Stimulated activated effector memory CD8-positive, alpha-beta T cell treated with anti-CD3 and anti-CD28 coated beads, Interleukin-12 subunit alpha, Interleukin-12 subunit beta, amount 100 ng/mL, for 72 hours (primary cell): ENCODE measurements around the gene WAPL.
A peak's percentile ranks its signal among the peaks of the same experiment; 100 is the strongest.

Experiments
- ATAC-seq: fragments of 150-1000 bp; cut with Tn5 transposase; 2 replicates; pipeline ENCODE4 v1.10.0; 2021
- DNase-seq, 2 donors: peaks; one replicate each; pipeline ENCODE4 v3.0.0; 2021 to 2022; ENCODE audit warnings: low spot score in 2 of 2
- H3K27ac Mint-ChIP-seq: one replicate; pipeline ENCODE4 v1.8.0; 2022; ENCODE audit warnings: mild to moderate bottlenecking, mixed read lengths
- H3K36me3 Mint-ChIP-seq: one replicate; pipeline ENCODE4 v1.8.0; 2022; ENCODE audit warnings: mild to moderate bottlenecking, mixed read lengths
- H3K4me1 Mint-ChIP-seq: one replicate; pipeline ENCODE4 v1.8.0; 2022; ENCODE audit warnings: mixed read lengths
- H3K4me3 Mint-ChIP-seq: one replicate; pipeline ENCODE4 v1.8.0; 2022; ENCODE audit warnings: mild to moderate bottlenecking, mixed read lengths
- H3K9me3 Mint-ChIP-seq: one replicate; pipeline ENCODE4 v1.8.0; 2022; ENCODE audit warnings: mixed read lengths

Gene WAPL

GRCh38 chr10:86450806-86451603 is 70.6 kb downstream of the WAPL start:
- no peaks in the 10 kb centered on the region for H3K4me1 Mint-ChIP-seq
- no peak for DNase-seq
- ATAC-seq: no peak
- H3K27ac Mint-ChIP-seq: no peak overlapping the region
- peaks cover 97% of the 10 kb centered on the region for H3K36me3 Mint-ChIP-seq
- no peaks in the 10 kb centered on the region for H3K9me3 Mint-ChIP-seq
- no peak overlapping the region for H3K4me3 Mint-ChIP-seq

GRCh38 chr10:86449926-86450558 is 71.5 kb downstream of the WAPL start:
- peaks cover 97% of the 10 kb centered on the region for H3K36me3 Mint-ChIP-seq
- DNase-seq: no peak
- no peak for ATAC-seq
- no peaks in the 10 kb centered on the region for H3K9me3 Mint-ChIP-seq
- H3K4me1 Mint-ChIP-seq: no peaks in the 10 kb centered on the region
- H3K27ac Mint-ChIP-seq: peak overlapping the region; percentile 43
- H3K4me3 Mint-ChIP-seq: no peak overlapping the region

- Mint-ChIP-seq H3K36me3 (peaks cover 97% of the 10 kb centered on the region), H3K4me3 (no peak overlapping the region), H3K4me1 (no peaks in the 10 kb centered on the region), H3K9me3 (no peaks in the 10 kb centered on the region), H3K27ac (peak overlapping the region; percentile 85)
- ATAC-seq (no peak), DNase-seq (no peak)
These were observed 74.2 kb downstream of the WAPL start for GRCh38 chr10:86447432-86447831.

- Mint-ChIP-seq H3K4me3 (no peak overlapping the region), H3K4me1 (no peaks in the 10 kb centered on the region), H3K36me3 (peaks cover 97% of the 10 kb centered on the region), H3K9me3 (no peaks in the 10 kb centered on the region), H3K27ac (peak overlapping the region; percentile 85)
- DNase-seq (no peak), ATAC-seq (no peak)
These were observed 74.6 kb downstream of the WAPL start for GRCh38 chr10:86446987-86447386.

GRCh38 chr10:86446440-86446839 is 75.2 kb downstream of the WAPL start:
- peak overlapping the region; percentile 85 for H3K27ac Mint-ChIP-seq
- ATAC-seq (no peak), DNase-seq (no peak)
- no peaks in the 10 kb centered on the region for H3K9me3 Mint-ChIP-seq
- H3K4me3 Mint-ChIP-seq: no peak overlapping the region
- peaks cover 97% of the 10 kb centered on the region for H3K36me3 Mint-ChIP-seq
- peaks cover 3% of the 10 kb centered on the region for H3K4me1 Mint-ChIP-seq

- peaks cover 21% of the 10 kb centered on the region for H3K4me1 Mint-ChIP-seq
- no peak overlapping the region for H3K4me3 Mint-ChIP-seq
- DNase-seq (no peak), ATAC-seq (no peak)
- peaks cover 97% of the 10 kb centered on the region for H3K36me3 Mint-ChIP-seq
- no peak overlapping the region for H3K27ac Mint-ChIP-seq
- H3K9me3 Mint-ChIP-seq: no peaks in the 10 kb centered on the region
These were observed 77.7 kb downstream of the WAPL start for GRCh38 chr10:86443936-86444335.

- no peak overlapping the region for H3K27ac Mint-ChIP-seq
- H3K4me3 Mint-ChIP-seq: no peak overlapping the region
- no peaks in the 10 kb centered on the region for H3K9me3 Mint-ChIP-seq
- no peak for DNase-seq
- no peak for ATAC-seq
- peaks cover 97% of the 10 kb centered on the region for H3K36me3 Mint-ChIP-seq
- peaks cover 21% of the 10 kb centered on the region for H3K4me1 Mint-ChIP-seq
These were observed 78.5 kb downstream of the WAPL start for GRCh38 chr10:86443069-86443468.

- peak overlapping the region; percentile 82 for H3K27ac Mint-ChIP-seq
- no peak overlapping the region for H3K4me3 Mint-ChIP-seq
- peaks cover 100% of the 10 kb centered on the region for H3K36me3 Mint-ChIP-seq
- ATAC-seq (no peak), DNase-seq (no peak)
- peaks cover 21% of the 10 kb centered on the region for H3K4me1 Mint-ChIP-seq
- H3K9me3 Mint-ChIP-seq: no peaks in the 10 kb centered on the region
These were observed 80.4 kb downstream of the WAPL start for GRCh38 chr10:86440874-86441843.

GRCh38 chr10:86439544-86439943 is 82.0 kb downstream of the WAPL start:
- H3K9me3 Mint-ChIP-seq: no peaks in the 10 kb centered on the region
- peaks cover 100% of the 10 kb centered on the region for H3K36me3 Mint-ChIP-seq
- DNase-seq: no peak
- peak overlapping the region; percentile 44 for H3K27ac Mint-ChIP-seq
- H3K4me1 Mint-ChIP-seq: peaks cover 21% of the 10 kb centered on the region
- no peak for ATAC-seq
- no peak overlapping the region for H3K4me3 Mint-ChIP-seq

- DNase-seq (no peak), ATAC-seq (no peak)
- Mint-ChIP-seq H3K9me3 (no peaks in the 10 kb centered on the region), H3K27ac (peak overlapping the region; percentile 44), H3K4me1 (peaks cover 21% of the 10 kb centered on the region), H3K4me3 (no peak overlapping the region), H3K36me3 (peaks cover 88% of the 10 kb centered on the region)
These were observed 83.4 kb downstream of the WAPL start for GRCh38 chr10:86438091-86438749.

GRCh38 chr10:86437447-86437846 is 84.1 kb downstream of the WAPL start:
- Mint-ChIP-seq H3K4me3 (no peak overlapping the region), H3K4me1 (peaks cover 21% of the 10 kb centered on the region), H3K36me3 (peaks cover 80% of the 10 kb centered on the region), H3K9me3 (no peaks in the 10 kb centered on the region), H3K27ac (no peak overlapping the region)
- DNase-seq (no peak), ATAC-seq (no peak)

GRCh38 chr10:86436963-86437362 is 84.6 kb downstream of the WAPL start:
- no peak for ATAC-seq
- Mint-ChIP-seq H3K36me3 (peaks cover 76% of the 10 kb centered on the region), H3K27ac (no peak overlapping the region), H3K4me3 (no peak overlapping the region), H3K9me3 (no peaks in the 10 kb centered on the region), H3K4me1 (peaks cover 21% of the 10 kb centered on the region)
- DNase-seq: no peak

GRCh38 chr10:86434656-86435055 is 86.9 kb downstream of the WAPL start:
- no peak overlapping the region for H3K27ac Mint-ChIP-seq
- H3K36me3 Mint-ChIP-seq: peaks cover 52% of the 10 kb centered on the region
- no peaks in the 10 kb centered on the region for H3K9me3 Mint-ChIP-seq
- H3K4me3 Mint-ChIP-seq: no peak overlapping the region
- ATAC-seq (no peak), DNase-seq (no peak)
- H3K4me1 Mint-ChIP-seq: peaks cover 4% of the 10 kb centered on the region

GRCh38 chr10:86423739-86424138 is 97.9 kb downstream of the WAPL start:
- ATAC-seq: no peak
- no peak overlapping the region for H3K4me3 Mint-ChIP-seq
- no peaks in the 10 kb centered on the region for H3K36me3 Mint-ChIP-seq
- H3K27ac Mint-ChIP-seq: no peak overlapping the region
- no peaks in the 10 kb centered on the region for H3K9me3 Mint-ChIP-seq
- DNase-seq: no peak
- H3K4me1 Mint-ChIP-seq: no peaks in the 10 kb centered on the region

- H3K36me3 Mint-ChIP-seq: no peaks in the 10 kb centered on the region
- no peak overlapping the region for H3K27ac Mint-ChIP-seq
- H3K4me1 Mint-ChIP-seq: no peaks in the 10 kb centered on the region
- H3K4me3 Mint-ChIP-seq: no peak overlapping the region
- no peaks in the 10 kb centered on the region for H3K9me3 Mint-ChIP-seq
- DNase-seq (no peak), ATAC-seq (peak; percentile 61)
These were observed 102.5 kb downstream of the WAPL start for GRCh38 chr10:86419101-86419500.
